Epithelial cell of esophagus (primary cell): ENCODE data around the gene LTBP2.
A peak's percentile ranks its signal among the peaks of the same experiment; 100 is the strongest.

Experiments used
- DNase-seq: peaks from one replicate; pipeline ENCODE4 v3.0.0; 2010; ENCODE audit warnings: low read depth
- H3K4me3 ChIP-seq: 2 replicates; pipeline ENCODE4 v1.5.1; 2011; ENCODE audit warnings: mild to moderate bottlenecking, low read length, control low read depth
- TF ChIP-seq, protein P1 (sequence below): IDR thresholded peaks from 2 replicates; pipeline ENCODE4 v1.5.1; 2011; ENCODE audit warnings: low read depth, mild to moderate bottlenecking, low read length, control low read depth, inconsistent platforms; ENCODE audit not compliant: insufficient read depth; ENCODE audit errors: missing control alignments

LTBP2 gene

DNA sequence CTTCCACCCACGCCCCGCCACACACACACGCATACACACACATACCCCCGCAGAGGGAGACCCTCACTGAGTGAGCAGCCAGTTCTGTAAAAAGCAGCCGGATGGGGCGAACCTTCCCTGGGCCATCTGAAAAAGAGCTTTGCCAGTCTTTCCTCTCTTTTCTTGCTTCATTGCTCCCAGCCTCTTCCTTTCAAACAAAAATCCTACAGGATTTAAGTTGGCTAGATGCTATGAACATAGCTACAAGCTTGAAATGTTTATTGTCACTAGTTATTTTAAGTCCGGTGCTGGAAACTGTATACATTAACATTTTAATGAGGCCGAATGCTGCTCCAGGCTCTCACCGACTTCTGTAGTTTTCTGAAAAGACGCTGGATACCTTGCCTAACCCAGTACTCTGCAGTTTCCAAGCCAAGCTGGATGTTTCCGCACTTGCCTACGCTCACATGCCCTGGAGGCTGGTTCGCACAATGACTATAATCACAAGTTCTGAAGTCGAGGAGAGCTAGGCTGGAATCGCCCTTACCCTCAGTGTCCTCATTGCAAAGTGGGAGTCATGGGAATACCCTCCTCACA, 39.2 kb downstream of the LTBP2 start:
- TF ChIP-seq, protein P1, sequence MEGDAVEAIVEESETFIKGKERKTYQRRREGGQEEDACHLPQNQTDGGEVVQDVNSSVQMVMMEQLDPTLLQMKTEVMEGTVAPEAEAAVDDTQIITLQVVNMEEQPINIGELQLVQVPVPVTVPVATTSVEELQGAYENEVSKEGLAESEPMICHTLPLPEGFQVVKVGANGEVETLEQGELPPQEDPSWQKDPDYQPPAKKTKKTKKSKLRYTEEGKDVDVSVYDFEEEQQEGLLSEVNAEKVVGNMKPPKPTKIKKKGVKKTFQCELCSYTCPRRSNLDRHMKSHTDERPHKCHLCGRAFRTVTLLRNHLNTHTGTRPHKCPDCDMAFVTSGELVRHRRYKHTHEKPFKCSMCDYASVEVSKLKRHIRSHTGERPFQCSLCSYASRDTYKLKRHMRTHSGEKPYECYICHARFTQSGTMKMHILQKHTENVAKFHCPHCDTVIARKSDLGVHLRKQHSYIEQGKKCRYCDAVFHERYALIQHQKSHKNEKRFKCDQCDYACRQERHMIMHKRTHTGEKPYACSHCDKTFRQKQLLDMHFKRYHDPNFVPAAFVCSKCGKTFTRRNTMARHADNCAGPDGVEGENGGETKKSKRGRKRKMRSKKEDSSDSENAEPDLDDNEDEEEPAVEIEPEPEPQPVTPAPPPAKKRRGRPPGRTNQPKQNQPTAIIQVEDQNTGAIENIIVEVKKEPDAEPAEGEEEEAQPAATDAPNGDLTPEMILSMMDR = no peak
- H3K4me3 ChIP-seq = peak overlapping the region; percentile 35
- peak; percentile 89 for DNase-seq

DNA sequence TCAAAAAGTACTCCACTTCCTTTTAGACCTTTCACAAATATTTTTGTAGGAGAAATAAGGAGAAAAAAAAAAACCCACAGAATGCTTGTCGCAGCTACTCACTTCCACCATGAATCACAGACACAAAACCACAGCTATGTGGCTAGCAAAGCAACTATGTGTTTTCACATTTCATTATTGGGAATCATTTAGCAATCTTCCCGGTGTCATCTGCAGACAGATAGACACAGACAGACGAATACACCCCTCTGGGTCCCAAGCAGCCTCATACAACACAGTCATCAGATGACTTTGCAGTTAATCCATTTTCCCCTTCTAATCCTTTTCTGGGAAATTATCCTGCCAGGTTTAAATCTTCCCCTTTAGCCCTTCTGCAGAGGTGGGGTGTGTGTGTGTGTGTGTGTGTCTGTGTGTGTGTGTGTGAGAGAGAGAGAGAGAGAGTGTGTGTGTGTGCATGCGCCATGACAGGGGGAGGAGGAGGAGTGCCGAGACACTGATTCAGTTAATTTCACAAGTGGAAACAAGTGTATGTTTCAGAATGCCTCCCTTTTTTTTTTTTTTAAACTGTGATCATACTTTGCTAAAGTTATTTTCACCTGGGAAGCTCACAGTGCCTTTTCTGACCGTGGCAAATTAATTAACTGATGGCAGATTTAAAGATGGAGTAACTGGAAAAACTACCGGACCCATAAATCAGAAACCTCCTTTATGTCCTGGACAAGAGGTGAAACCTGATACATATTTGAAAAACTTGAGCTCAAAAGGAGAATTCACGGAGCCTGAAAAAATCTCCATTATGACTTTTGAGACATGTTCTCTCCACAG, 39.9 kb downstream of the LTBP2 start:
- TF ChIP-seq, protein P1 = no peak
- peak overlapping the region; percentile 35 for H3K4me3 ChIP-seq
- DNase-seq = peak; percentile 98

DNA sequence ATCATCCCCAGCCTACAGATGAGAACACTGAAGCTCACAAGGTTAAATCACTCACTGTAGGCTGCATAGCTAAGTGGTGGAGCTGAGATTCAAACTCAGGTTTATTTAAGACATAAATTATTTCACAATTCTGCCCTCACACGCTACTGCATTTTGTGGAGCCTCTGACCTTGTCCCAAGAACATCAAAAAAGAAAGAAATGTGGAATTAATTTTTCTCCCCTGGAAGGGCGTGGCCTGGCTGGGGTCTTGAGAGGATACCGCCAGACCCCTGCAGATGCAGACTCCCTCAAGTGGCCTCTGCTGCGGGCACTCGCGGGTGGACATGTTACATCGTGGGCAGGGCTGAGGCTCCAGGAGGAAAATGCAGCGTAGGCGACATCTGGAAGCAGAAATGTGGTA, 40.6 kb downstream of the LTBP2 start:
- TF ChIP-seq, protein P1 = no peak
- peak; percentile 58 for DNase-seq
- peak overlapping the region; percentile 14 for H3K4me3 ChIP-seq

DNA sequence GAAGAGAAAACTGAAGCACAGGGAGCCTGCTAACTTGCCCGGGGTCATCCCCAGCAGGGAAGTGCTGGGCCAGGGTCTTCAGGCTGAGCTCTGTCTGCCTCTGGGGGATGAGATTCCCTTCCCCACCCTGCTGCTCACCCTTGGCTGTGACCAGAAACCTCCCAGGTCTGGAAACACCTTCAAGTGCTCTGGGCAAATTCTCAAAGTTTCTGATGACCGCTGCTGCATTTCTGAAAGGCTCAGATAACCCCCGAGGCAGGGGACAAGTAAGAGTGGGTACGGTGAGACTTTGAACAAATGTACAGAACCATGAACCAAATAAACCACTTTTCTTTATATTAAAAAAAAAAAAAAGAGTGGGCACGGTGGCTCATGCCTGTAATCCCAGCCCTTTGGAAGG, 41.3 kb downstream of the LTBP2 start:
- no peak overlapping the region for H3K4me3 ChIP-seq
- TF ChIP-seq, protein P1 = no peak
- no peak for DNase-seq

DNA sequence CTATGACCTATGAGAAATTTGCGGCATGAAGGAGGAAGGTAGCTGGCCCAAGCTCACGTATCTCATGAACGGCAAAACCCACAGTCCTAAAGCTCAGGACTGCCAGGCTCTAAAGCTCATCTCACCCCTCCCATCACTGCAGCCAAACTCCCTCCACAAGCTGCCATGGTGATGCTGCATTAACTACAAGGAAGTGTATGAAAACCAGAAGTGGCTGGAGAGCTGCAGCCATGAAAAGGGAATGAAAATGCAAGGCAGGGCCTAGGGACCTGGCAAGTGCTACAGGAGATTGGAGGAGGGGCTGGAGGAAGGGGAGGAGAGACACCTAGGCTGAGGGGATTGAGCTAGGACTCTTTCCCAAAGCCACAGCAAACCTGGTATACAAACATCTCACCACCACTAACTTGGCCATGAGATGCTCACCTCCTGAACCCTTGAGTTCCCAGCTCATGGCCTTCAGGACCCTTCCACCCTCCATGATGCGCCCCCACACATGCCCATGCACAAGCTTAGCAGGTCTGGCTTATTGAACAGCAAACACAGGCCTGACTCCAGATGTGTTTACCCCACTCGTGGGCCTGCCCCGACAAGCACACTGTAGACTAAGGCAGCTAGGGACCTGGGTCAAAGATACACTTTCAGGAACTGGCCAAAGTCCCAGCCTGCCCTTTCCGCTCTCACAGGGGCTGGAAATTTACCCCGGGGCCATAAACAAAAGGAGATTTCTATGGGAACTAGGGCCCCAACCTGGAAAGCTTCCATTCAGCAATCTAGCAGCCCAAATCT, 42.0 kb downstream of the LTBP2 start:
- TF ChIP-seq, protein P1 = no peak
- no peak overlapping the region for H3K4me3 ChIP-seq
- DNase-seq = peak; percentile 83

DNA sequence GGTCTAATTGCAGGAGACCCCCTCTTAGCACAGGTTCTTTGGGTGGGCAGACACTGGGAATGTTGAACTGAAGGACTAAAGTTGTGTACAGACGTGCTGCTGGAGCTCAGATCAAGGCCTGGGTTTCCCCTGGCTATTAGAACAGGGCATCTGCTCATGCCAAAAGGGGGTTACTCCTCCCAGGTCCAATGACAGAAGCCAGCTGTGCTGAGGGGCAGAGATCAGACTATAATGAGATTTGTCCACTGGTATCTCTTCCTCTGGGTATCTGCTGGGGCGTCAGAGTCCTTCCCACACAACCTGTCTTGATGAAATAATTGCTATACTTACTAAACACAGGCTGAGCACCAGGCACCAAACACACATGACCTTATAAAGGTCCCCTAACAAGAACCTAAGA, 42.6 kb downstream of the LTBP2 start:
- no peak overlapping the region for H3K4me3 ChIP-seq
- TF ChIP-seq, protein P1 = no peak
- no peak for DNase-seq
